ENCODE data around the gene PWWP2B. TPM values are rescaled to one million over a fixed set of nuclear protein-coding genes. Genes with fewer than 3 reads are reported as not detected.

The PWWP2B gene
- total RNA-seq, 4 donors from 2014 or later = 11.8 to 25.5 (median 14.3) TPM

- no peaks in the 10 kb centered on the region for H3K9me3 ChIP-seq
- 88% methylated on average over 27 of the region's 32 CpGs for WGBS
- H3K4me1 ChIP-seq = peaks cover 52 to 94% (median 90%) of the 10 kb centered on the region in 4 donors
- H3K4me3 ChIP-seq = no peak overlapping the region
- intact Hi-C loops (cut with DNase I) = no loop called here
- TF ChIP-seq POLR2AphosphoS5 (IDR thresholded peaks at IDR 0.05) (no peak), POLR2A (IDR thresholded peaks at IDR 0.05; ENCODE audit: low read depth) (no peak), CTCF (IDR thresholded peaks at IDR 0.05) (no peak), EP300 (IDR thresholded peaks at IDR 0.05) (no peak)
- H3K27ac ChIP-seq (replicated peaks in 1 of 4) = peak overlapping the region; percentile 27 to 85 (median 80)
- no peaks in the 10 kb centered on the region for H3K27me3 ChIP-seq
- DNase-seq (ENCODE audit: extremely low spot score) = no peak
- peaks cover 0 to 7% (median 2%) of the 10 kb centered on the region in 4 donors for H3K36me3 ChIP-seq
Measured at GRCh38 chr10:132413226-132414205, 16.5 kb downstream of the PWWP2B start.

GRCh38 chr10:132414402-132415016 is 17.5 kb downstream of the PWWP2B start:
- WGBS = 87% methylated on average over 17 of the region's 21 CpGs
- Histone ChIP-seq H3K9me3 (no peaks in the 10 kb centered on the region), H3K36me3 (peaks cover 0 to 7% (median 2%) of the 10 kb centered on the region in 4 donors), H3K27me3 (no peaks in the 10 kb centered on the region), H3K27ac (replicated peaks in 1 of 4) (peak overlapping the region; percentile 27 to 85 (median 80)), H3K4me3 (no peak overlapping the region), H3K4me1 (peaks cover 49 to 94% (median 90%) of the 10 kb centered on the region in 4 donors)
- intact Hi-C loops (cut with DNase I) = no loop called here
- DNase-seq (ENCODE audit: extremely low spot score) = no peak
- TF ChIP-seq CTCF (IDR thresholded peaks at IDR 0.05) = no peak
- TF ChIP-seq POLR2AphosphoS5 (IDR thresholded peaks at IDR 0.05) = no peak
- TF ChIP-seq POLR2A (IDR thresholded peaks at IDR 0.05; ENCODE audit: low read depth) = no peak
- no peak for TF ChIP-seq EP300 (IDR thresholded peaks at IDR 0.05)

GRCh38 chr10:132415255-132415654 is 18.3 kb downstream of the PWWP2B start:
- Histone ChIP-seq H3K9me3 (no peaks in the 10 kb centered on the region), H3K36me3 (peaks cover 0 to 7% (median 2%) of the 10 kb centered on the region in 4 donors), H3K27me3 (no peaks in the 10 kb centered on the region), H3K4me1 (peaks cover 48 to 96% (median 92%) of the 10 kb centered on the region in 4 donors), H3K4me3 (no peak overlapping the region), H3K27ac (replicated peaks in 1 of 4) (peak overlapping the region in 2 of 4 donors; percentile 76 to 83)
- intact Hi-C loops (cut with DNase I) = no loop called here
- TF ChIP-seq EP300 (IDR thresholded peaks at IDR 0.05) (no peak), POLR2A (IDR thresholded peaks at IDR 0.05; ENCODE audit: low read depth) (no peak), CTCF (IDR thresholded peaks at IDR 0.05) (no peak), POLR2AphosphoS5 (IDR thresholded peaks at IDR 0.05) (no peak)
- DNase-seq (ENCODE audit: extremely low spot score) = no peak
- 93% methylated on average over 5 of the region's 5 CpGs for WGBS

DNA sequence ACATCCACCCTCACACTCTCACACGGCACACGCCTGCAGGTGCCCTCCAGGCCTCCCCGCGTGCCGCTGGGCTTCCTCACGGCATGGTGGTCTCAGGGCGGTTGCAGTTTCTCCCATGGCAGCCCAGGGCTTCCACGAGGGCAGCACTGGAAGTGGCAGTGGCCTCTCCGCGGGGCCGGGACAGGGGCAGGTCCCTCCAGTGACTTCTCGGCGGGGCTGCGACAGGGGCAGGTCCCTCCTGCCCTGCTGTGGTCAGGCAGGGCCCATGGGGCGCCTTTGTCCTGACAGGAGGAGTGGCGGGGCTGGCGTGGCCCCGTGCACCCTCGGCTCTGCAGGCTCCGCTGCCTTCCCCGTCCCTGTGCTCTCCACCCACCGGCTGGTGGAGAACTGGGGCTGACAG is 19.0 kb downstream of the PWWP2B start:
- intact Hi-C loops (cut with DNase I) = no loop called here
- Histone ChIP-seq H3K36me3 (peaks cover 0 to 7% (median 2%) of the 10 kb centered on the region in 4 donors), H3K27me3 (no peaks in the 10 kb centered on the region), H3K27ac (replicated peaks in 1 of 4) (peak overlapping the region in 1 of 4 donors; percentile 83), H3K4me1 (peaks cover 52 to 98% (median 93%) of the 10 kb centered on the region in 4 donors), H3K9me3 (no peaks in the 10 kb centered on the region), H3K4me3 (no peak overlapping the region)
- no peak for TF ChIP-seq POLR2A (IDR thresholded peaks at IDR 0.05; ENCODE audit: low read depth)
- no peak for TF ChIP-seq EP300 (IDR thresholded peaks at IDR 0.05)
- TF ChIP-seq CTCF (IDR thresholded peaks at IDR 0.05) = no peak
- TF ChIP-seq POLR2AphosphoS5 (IDR thresholded peaks at IDR 0.05) = no peak
- 99% methylated on average over 7 of the region's 22 CpGs for WGBS
- DNase-seq (ENCODE audit: extremely low spot score) = no peak

Data from esophagus muscularis mucosa (tissue), 4 donors.